ENCODE results near the gene FOXP4.

FOXP4 gene

DNA sequence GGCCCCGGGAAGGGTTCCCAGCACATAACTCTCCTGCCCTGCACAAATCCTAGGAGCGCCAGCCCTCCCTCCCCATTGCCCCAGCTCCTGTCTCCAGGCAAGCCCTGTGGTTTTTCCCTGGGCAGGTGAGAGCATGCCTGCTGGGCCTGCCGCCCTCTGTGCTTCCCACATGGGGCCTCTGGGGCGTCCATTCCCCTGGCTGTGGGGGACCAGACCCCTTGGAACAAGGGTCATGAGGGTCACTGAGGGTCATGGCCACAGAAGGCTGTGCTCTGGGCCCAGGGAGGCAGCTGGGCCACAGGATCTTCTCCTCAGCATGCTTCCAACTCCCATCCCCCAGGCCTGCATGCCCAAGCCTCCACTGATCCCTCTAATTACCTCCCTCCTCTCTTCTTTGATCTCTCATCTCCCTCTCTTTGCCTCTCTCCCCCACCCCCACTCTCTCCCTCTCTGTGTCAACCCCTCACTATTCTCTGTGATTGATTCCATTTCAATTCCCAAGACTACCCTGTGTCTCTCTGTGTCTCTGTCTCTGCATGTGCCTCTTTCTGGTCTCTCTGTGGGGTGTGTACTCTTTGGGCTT lies 98.2 kb downstream of the FOXP4 start:
- TF ChIP-seq, protein P1, sequence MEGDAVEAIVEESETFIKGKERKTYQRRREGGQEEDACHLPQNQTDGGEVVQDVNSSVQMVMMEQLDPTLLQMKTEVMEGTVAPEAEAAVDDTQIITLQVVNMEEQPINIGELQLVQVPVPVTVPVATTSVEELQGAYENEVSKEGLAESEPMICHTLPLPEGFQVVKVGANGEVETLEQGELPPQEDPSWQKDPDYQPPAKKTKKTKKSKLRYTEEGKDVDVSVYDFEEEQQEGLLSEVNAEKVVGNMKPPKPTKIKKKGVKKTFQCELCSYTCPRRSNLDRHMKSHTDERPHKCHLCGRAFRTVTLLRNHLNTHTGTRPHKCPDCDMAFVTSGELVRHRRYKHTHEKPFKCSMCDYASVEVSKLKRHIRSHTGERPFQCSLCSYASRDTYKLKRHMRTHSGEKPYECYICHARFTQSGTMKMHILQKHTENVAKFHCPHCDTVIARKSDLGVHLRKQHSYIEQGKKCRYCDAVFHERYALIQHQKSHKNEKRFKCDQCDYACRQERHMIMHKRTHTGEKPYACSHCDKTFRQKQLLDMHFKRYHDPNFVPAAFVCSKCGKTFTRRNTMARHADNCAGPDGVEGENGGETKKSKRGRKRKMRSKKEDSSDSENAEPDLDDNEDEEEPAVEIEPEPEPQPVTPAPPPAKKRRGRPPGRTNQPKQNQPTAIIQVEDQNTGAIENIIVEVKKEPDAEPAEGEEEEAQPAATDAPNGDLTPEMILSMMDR (conservative IDR thresholded peaks at IDR 0.05; ENCODE audit: low read length): no peak
- no peak for DNase-seq (ENCODE audit: low read depth)
- no peak overlapping the region for H3K4me3 ChIP-seq (ENCODE audit: low read length)

DNA sequence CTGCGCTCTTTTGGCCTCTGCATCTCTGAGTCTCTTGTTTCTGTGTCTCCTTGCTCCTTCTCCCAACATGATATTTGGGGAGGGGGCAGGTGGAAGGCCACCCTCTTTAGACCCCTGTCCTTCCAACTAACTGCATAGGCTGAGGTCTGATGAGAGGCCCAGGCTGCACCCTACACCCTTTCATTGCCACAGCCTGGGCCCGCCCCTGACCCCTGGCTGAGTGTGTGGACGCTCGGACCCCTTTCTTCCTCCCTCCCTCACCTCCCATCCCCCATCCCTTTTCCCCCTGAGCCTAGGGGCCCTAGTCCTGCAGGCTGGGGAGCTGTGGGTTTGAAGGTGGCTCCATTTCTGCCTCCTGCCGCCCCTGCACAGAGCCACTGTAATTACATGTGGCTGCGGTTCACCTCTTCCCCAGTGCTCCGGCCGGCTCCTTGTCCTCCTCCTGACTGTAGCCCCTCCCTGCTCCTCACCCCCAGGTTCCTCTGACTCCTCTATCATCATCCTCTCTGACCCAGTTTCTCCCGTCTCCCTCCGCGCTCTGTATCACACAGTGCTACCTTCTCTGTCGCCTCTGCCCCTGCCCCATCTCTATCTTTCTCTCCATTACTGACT lies 98.9 kb downstream of the FOXP4 start:
- no peak overlapping the region for H3K4me3 ChIP-seq (ENCODE audit: low read length)
- TF ChIP-seq, protein P1 (conservative IDR thresholded peaks at IDR 0.05; ENCODE audit: low read length): no peak
- DNase-seq (ENCODE audit: low read depth): no peak

DNA sequence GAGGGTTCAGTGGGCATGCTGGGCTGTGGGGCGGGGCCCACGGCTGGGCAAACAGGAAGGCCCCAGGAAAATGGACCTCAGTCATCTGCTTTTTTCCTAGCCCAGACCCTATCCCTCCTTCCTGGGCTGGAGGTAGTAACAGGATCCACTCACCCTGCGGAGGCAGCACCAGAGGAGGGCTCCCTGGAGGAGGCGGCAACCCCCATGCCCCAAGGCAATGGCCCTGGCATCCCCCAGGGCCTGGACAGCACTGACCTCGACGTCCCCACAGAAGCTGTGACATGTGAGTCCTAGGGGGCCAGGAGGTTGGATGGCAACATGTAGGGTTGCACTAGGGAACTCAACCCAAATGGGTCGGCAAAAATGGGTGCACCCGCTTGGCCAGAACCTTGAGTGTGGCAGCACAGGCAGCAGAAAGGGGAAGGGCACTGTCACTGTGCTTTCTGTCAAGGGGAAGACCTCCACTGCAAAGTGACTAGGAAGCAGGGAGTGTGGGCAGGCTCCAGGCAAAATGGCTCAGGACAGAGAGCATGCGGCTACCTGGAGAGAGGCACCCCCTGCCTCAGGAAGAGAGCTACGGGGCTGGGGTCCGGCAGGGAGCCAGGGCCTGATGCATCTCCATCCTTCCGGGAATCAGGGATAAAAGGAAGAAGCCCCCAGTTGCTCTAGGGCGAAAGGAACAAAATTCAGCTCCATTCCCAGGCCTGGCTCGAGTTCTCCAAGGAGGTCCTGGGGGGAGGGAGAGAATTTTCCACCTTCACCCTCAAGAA lies 100.0 kb downstream of the FOXP4 start:
- TF ChIP-seq, protein P1 (conservative IDR thresholded peaks at IDR 0.05; ENCODE audit: low read length): no peak
- DNase-seq (ENCODE audit: low read depth): no peak
- H3K4me3 ChIP-seq (ENCODE audit: low read length): no peak overlapping the region

DNA sequence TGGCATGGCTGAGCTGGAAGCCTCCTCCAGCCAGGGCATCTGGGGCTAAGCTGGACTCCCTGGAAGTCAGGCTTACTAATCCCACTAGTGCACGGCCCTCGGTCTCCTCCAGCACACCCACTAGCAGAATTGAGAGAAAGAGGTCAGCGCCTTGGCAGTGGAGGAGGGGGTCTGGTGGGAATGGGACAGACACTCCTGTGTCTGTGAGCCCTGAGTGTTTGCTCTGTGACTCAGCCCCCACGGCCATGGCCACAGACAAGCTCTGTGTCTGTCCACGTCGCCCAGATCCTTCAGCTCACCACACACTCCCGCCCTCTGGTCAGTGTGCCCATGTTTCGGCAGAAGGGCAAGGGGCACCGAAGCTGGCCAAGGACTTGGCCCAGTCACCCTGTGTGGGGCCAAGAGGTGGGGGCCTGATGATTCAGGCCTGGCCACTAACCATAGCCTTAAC lies 100.9 kb downstream of the FOXP4 start:
- no peak for DNase-seq (ENCODE audit: low read depth)
- no peak overlapping the region for H3K4me3 ChIP-seq (ENCODE audit: low read length)
- TF ChIP-seq, protein P1 (conservative IDR thresholded peaks at IDR 0.05; ENCODE audit: low read length): no peak

DNA sequence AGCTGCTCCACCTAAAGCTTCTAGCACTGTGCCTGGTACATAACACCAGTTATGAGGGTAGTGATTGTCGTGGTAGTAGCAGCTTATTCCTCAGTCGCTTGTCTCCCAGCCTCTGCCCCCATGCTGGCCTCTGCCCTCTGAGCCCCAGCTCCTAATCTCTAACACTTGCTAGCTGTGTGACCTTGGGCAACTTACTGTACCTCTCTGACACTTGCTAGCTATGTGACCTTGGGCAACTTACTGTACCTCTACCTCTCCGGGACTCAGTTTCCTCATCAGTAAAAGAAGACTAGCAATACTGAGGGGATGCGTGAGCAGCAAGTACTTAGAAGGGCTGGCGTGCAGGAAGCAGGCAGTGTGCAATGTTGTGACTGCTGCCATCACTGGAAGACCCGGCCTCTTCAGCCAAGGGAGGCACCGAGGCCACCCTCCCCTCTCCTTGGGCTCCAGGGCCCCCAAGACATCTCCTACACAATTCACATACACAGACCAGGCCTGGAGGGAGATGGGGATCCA lies 101.9 kb downstream of the FOXP4 start:
- H3K4me3 ChIP-seq (ENCODE audit: low read length): no peak overlapping the region
- no peak for DNase-seq (ENCODE audit: low read depth)

DNA sequence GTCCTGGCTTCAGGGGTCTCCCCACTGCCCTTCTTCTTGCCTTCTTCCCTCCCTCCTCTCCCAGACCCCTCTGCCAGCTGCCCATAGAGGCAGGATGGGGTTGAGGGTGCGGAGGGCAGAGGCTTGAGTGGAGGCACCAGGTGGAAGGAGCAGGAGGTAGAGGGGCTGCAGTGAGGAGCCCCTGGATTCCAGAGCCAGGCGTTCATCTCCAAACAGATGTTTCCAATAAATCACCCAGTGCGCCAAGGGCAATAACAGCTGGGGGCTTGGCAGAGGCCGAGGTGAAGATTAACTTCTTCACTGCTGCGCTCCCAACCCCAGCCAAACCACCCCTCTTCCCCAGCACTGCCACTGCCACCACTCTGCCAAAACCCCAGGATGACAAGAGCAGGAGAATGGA lies 102.7 kb downstream of the FOXP4 start:
- no peak for DNase-seq (ENCODE audit: low read depth)
- H3K4me3 ChIP-seq (ENCODE audit: low read length): no peak overlapping the region
- TF ChIP-seq, protein P1 (conservative IDR thresholded peaks at IDR 0.05; ENCODE audit: low read length): no peak

More for the DNA sequence above, 101.9 kb downstream of the FOXP4 start:
- TF ChIP-seq, protein P1 (conservative IDR thresholded peaks at IDR 0.05; ENCODE audit: low read length): no peak

All from AG10803 (cell line).